Stimulated activated CD8-positive, alpha-beta memory T cell treated with anti-CD3 and anti-CD28 coated beads, Interleukin-15, amount 100 ng/mL, for 1 hour (primary cell): ENCODE results near the gene EGLN3.
"Not testable (repeated sequence)": the region's sequence is repeated elsewhere in the genome, so short reads cannot be mapped to it uniquely, and the experiment has no call there.

Source experiments
- DNase-seq: peaks from one replicate; pipeline ENCODE4 v3.0.0-alpha.2; 2020; ENCODE audit warnings: low read depth

Gene EGLN3

DNA sequence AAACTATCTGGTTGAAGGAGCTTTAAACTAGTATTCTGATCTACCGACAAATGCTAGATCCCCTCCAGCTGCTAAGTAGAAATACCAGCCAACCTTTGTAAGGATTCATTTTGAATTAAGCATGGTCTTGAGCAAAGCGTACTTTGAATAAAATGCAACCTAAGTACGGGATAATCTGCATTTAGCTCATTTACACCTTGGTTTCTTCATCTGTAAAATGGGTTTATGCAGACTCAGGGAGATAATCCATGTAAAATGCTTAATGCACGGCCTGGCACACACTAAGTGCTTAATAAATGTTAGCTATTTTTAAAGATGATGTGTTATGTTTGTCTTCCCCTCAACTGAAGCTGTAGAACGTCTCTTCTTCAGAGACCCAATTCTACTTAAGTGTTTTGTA is 15.9 kb downstream of the EGLN3 start:
- no peak for DNase-seq

DNA sequence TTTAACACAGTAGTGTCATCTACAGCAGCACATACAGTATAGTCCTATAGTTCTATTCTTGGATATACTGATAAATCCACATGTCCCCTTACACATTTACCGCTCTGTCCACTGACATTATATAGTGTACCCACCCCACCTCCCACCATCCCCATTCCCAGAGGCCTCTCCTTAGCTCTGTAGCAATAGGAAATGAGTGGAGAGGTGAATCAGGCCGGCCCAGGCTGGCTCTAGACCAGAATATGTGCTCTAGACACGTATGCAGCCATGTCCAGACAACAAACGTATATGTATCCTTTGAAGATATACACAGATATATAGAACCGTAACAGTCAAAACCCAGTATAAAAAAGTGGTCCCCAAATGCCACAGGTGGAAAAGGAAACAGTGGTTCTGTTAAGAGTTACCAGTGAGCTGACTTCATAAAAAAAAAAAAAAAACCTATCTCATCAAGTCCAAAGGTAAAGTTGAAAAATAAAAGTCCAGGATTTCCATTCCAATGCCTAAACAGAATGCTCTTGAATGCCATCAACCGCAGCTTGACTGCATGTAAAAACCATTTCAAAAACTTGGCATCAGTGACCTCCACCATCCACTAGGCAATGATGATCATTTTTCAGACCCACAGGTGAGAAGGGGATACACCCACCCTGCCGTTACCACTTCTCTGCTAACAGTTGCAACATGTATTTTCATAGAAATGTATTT is 16.7 kb downstream of the EGLN3 start:
- DNase-seq, result no peak

DNA sequence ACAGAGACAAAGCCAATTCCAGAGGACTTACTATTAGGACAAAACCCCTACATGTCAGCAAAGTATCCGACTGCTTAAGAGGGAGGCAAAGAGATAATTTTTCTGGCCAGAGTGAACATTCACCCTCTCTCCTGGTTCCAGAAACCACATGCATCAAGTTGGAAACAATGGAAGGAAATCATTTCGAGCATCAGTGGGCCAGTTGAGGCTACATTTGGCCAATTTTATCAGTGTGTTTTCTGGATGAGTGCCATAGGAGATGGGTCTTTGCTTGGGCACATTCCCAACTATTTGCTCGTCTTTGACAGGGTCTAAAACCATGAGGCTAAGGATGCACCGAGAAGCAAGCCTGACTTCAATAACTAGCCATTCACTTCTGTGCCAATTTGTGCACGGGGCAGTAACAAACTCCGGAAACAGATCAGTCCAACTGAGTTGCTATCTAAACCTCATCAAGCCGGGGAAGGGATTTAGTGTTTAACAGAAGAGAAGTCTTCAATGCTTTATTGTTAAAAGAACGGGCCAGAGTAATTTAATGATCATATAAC is 17.4 kb downstream of the EGLN3 start:
- no peak for DNase-seq

DNA sequence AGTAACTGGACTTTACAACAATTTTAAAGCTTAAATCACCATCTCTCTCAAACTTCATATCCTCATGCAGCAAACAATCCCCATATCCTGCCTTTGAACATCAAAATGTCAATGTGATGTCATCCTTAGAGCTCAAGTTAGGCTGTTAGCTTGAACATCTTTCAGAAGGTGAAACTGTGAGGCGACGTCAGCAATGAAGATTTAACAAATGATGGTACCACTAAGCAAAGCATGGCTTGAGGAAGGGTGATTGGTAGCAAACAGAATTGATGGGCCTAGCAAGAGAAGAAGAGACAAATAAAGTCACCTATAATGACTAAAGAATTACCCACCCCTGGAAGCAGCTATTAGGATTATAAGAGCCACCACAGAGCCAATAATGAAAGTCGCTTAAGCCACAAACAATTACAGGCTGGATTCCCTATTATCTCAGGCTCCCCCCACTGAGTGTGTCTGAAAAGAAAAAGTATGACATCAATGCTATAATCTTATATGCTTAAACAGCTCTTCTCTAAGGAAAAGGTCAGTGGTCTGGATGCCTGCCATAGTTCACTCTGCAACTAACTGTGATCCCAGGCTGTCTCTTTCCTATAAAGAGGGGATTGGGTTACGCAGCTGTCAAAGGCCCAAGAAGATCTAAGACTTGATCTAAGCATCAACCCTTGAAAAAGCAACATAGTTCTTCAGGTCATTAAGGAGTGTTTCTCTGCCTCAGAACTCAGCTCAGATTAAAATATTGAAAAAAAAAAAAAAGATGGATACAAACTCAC is 18.1 kb downstream of the EGLN3 start:
- DNase-seq, result no peak

DNA sequence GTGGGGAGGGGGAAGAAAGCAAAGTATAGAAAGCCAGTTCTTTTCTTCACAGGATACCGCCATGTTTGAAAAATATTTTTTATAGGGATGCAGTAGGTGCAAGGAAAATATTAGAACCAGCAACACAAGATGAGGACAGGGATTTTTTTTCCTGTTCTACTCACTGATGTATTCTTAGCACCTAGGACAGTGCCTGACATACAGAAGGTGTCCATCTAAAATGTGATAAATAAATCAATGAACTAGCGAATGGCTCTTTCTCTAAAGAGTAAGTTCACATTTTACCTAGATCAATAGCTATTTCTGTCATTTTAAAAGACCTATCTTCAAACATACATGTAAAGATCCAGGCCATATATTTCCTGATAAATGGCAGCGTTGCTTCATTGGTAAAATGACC is 18.8 kb downstream of the EGLN3 start:
- DNase-seq, result no peak

DNA sequence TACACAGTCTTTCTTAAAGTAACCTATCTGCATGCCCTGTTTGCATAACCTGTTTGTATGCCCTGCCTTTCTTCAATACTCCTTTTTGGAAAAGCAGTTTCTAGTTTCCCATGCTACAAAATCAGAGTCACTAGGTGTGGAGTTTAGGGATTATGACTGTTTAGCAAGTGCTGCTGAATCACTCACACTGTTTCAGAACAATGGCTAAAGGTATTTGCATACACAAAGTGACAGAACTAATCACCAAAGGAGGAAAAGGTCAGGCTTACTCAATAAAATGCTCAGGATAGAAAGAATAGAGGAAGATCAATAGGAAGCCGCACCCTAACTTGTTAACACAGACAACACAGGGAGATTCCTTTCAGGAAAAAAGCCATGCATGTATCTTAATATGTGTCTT is 19.4 kb downstream of the EGLN3 start:
- no peak for DNase-seq

DNA sequence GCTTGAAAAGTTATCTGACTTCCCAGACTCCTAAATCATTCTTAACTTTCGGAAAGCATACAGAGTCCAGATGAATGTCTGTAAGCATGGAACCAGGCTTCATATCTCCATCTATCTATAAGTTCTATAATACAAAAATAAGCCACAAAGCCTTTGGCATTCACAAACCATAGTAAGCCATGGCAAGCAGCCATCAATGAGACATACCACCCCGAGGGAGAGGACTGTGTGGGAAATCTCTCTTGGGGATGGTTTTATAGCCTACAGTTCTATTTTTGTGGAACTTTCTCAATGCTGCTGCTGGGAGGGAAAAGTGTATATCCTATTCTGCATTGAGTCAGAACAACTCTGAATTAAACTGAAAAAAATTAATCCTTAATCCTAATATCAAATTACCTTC is 20.4 kb downstream of the EGLN3 start:
- DNase-seq, result no peak

DNA sequence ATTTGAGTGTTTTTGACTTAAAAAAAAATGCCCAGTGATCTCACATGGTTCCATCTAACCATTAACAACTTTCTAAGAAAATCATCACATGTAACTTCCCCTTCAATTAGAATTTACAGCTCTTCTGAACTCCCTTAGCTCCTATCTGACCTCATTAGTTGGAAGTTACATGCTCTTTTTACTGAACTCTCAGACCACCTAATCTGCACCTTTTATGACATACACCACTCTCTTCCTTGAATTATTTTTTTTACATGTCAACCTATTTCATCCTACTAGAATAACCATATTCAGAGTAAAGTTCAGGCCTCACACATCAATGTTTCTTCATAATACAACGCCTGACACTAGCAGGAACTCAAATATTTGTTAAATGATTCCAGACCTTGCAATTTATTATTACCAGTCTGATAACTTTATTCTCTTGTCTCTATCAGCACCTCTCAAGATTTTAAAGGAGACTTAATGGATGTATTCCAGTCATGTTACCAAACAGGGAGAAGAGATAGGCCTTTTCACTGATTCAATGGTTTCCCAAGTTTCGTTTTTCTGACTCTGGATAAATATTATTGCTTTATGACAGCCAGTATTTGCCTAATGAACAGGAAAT is 21.0 kb downstream of the EGLN3 start:
- no peak for DNase-seq

DNA sequence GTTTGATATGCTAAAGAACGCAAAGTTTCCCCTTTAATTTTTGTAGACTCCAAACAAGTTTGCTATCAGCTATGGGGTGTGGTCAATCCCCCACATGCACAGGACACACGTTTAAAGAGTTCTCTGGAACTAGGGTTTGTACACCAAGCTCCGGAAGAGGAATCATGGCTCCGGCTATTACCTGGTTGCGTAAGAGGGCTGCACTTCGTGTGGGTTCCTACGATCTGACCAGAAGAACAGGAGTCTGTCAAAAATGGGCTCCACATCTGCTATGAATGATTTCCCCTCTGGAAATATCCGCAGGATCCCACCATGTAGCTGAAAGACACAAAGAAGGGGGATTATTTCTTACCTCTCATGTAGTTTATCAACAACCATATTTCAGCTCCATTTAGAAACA is 22.0 kb downstream of the EGLN3 start:
- no peak for DNase-seq

DNA sequence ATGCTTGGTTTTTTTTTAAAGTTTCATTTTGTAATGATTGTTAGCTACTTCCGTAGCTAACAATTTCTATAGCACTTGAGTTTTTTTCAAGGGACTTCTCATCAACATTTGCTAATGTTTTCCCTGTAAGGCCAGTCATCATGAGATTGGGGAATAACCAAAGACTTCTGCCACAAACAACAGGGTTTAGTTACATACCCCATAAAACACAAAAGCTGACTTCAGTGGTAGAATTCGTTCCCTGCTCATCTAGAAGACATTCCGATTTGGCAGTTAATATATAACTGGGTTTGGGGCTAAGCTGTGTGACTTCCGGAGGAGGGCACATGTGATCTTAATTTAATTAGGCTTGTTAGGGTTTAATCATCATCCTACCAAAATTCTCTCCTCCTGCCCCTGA is 22.9 kb downstream of the EGLN3 start:
- DNase-seq, result no peak

DNA sequence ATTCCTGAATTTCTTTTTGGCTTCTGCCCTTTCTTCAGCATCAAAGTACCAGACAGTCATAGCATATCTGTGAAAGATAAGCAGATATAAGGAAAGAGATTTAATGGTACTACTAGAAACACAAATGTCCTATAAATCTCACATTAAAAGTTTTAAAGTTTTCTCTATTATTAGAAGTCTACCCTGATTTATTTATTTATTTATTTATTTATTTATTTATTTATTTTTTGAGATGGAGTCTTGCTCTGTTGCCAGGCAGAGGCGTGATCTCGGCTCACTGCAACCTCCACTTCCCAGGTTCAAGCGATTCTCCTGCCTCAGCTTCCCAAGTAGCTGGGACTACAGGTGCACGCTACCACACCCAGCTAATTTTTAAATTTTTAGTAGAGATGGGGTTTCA is 23.9 kb downstream of the EGLN3 start:
- DNase-seq, result not testable (repeated sequence)

DNA sequence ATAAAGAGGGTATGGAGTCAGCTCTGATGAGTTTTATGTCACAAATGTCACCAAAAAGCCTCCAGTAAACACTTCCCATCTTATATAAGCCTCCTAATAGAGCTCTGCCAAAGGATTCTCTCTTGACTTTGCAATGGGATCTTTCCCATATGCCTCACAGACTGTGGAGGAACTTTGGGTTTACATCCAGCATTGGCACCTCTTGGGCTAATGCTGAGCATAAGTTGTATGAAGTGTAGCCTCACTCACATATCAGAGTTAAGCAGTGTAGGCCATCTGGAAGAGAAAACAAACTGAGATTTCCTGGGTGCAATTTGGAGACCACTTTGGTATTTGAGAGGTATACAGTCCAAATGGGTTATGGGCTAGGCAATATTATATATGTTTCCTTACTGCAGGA is 24.9 kb downstream of the EGLN3 start:
- no peak for DNase-seq

DNA sequence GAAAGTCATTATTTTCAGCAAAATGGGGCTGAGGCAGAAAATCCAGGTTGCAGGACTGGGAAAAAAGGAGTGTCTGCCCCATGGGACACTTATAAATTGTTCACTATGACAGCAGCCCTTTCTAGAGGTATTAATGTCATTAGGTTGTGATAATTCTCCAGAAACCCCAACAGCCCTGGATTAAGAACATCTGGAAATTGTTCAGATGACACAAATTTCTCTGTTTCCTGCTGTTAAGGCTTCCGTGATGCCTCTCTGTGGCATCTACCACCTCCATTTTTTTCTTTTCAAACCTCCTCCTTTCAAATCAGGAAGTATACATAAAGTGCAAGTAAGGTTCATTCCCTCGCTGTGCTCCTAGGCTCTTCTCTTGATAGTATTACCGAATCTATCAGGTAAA is 25.6 kb downstream of the EGLN3 start:
- DNase-seq, result no peak

DNA sequence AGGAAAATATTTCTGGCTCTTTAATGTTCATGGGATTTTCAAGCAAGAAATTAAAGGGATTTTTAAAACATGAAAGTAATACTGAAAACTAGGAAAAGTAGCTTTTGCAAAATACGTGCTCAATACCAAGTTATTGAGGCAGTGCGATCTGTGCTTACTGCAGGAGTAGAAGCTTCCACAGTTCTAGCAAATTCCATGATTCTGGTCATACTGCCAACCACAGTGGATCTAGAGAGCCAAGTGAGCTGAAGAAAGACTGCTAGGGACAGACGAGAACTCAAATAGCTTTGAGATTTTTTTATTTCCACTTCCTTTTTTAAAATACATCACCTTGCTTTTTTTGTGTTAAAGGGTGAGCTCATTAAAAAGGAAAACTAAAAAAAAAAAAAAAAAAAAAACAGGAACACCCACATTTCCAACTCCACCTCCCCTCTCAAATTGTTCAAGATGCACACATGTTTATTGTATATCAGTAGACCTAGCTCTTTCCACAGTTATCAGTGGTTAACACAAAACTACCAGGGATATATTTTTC is 26.2 kb downstream of the EGLN3 start:
- DNase-seq, result no peak

DNA sequence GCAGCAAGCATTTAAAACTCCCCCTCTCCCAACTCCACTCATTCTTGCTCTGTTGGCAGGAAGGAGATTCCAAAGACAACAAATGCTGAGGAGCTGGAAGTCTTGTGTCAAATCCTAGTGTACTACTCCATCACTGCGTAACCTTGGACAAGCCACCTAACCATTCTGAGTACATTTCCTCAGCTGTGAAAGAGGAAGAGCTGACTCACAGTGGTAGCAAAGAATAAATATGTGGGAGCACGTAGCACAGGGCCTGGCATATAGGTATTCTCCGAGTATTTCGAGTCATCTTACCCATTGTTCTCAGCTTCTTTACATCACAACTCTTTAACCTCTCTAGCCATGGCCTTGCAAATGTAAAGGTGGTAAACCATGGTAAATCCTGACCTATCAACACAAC is 28.7 kb downstream of the EGLN3 start:
- DNase-seq, result no peak

DNA sequence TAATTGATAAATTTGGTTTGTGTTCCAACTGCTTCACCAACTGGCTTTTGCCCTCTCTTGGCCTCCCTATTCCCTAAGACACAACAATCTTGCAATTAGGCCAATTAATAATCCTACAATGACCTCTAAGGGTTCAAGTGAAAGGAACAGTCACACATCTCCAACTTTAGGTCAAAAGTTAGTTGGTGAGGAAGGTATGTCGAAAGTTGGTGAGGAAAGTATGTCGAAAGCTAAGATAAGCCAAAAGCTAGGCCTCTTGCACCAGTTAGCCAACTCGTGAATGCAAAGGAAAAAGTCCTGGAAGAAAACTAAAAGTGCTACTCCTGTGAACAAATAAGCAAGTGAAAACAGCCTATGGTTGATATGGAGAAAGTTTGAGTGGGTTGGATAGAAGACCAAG is 32.6 kb downstream of the EGLN3 start:
- DNase-seq, result no peak

DNA sequence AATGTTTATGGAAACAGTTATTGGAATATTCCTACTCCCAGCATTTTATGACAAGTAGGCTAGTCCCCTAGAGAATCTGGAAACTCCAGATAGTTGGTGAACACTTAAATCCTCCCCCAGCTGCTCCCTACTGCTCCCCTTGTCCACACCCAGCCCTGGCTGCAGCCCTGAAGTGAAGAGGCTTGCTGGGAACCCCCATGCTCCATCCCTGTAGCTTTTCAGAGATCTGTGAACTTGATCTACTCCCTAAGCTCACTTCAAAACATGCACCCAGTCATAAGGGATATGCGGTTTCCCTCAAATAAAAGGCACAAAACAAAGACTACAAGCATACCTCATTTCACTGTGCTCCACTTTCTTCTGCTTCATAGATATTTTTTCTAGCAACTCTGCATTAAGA is 33.2 kb downstream of the EGLN3 start:
- DNase-seq, result no peak

DNA sequence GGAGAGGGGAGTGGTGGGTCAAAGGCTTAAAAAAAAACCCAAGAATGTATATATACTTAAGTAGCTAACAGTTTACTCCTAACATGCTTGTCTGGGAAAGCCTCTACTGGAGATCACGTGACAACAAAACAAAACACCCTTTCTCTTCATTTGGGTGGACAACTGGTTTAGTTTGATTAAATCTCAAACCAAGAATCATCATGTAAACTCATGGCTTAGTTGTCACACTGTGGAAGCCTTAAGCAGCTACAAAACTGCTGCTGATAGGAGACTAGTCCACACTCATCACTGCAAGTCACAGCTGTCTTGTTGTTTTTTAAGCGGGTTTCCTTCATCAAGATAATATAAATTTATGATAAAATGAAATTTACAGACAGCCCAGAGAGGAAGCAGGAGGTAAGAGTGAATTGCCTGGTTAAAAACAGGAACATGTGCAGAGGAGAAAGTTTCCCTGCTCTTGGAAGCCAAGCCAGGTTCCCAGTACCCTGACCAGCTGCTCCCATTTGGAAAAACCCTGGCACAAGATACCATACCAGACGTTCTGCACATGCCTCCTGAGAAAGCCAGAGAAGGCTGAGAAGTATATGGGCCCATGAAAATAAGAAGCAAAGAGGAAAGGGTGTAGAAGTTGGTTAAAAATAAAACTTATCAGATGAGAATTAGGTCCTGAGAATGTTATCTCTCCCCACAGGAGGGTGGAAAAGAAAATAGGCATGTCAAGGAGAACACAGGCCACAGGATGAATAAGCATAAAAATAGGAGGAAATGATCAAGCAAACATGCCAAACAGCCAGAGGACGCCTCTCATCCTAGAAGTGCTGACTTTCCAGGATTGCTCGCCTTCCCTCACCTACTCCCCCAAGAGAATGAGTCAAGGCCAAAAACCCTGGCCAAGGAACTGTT is 34.0 kb downstream of the EGLN3 start:
- DNase-seq, result no peak

DNA sequence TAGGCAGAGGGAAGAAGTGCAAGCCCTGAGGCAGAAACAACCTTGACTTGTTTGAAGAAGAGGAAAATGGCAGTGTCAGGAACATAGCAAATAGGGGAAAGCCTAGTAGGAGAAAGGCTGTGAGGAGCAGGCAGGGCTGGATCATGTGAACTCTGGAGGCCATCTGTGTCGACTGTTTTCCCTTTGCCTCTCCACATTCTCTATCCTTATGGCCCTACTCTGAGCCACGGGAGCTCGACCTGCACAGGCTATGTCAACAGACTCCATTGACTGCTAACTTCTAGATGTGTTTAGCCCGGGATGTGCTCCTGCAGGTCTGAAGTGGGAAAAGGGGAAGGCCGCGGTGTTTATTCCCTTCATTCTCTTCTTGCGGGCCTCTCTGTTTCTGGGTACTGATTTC is 35.2 kb downstream of the EGLN3 start:
- no peak for DNase-seq

DNA sequence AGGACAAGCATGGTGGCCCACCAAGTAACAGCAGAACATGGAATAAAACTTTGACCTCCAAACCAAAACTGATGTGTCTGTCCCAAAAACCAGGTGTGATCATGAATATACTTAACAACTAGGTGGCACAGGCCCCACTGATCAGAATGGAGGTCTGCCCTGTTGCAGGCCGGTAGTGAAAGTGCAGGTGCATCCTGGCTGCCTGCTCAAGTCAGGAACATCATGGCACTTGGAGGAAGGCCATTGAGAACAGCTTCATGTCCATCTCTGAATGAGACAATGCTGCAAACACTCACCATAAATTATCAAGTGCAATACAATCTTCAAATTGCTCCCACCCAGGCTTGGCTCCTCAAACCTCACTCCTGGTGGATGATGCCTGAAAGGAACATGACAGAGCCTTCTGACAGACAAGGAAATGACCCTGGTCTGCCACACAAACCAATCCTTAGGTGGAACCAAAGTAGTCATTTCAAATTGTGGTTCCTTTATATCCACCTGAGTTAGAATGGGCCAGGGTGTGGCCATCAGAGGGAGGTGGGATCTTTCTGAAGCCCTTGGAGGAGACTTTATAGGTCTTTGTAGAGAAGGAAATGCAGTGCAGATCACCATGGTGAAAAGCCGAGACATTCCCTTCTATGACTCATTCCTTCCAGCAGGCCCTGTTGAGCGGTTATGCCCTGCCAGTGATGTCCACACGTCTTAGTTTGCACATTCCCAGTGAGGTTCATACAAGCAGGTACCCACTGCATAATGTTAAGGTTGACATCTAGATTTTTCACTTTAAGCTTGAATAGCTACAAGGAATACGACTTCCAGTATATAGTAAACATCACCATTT is 36.0 kb downstream of the EGLN3 start:
- no peak for DNase-seq

DNA sequence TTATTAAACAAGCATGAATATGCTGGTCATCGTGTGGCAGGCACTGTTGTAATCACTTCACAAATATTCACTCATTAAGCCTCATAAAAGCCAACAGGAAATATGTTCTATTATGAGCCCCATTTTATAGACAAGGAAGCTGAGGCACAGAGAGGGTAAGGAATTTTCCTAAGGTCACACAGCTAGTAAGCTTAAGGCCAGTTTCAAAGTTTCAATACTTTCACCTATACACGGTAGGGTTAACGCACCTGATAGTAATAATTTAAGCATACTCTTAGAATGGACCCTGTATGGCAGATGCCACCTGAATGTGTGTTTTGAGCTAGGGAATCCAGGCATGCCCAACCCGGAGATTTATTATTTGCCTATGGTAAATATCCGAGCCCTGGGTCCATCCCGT is 39.8 kb downstream of the EGLN3 start:
- no peak for DNase-seq
